ENCODE results near the gene FRMD5.
A peak's percentile ranks its signal among the peaks of the same experiment; 100 is the strongest.
"Not testable (repeated sequence)": the region's sequence is repeated elsewhere in the genome, so short reads cannot be mapped to it uniquely, and the experiment has no call there.

FRMD5 gene

DNA sequence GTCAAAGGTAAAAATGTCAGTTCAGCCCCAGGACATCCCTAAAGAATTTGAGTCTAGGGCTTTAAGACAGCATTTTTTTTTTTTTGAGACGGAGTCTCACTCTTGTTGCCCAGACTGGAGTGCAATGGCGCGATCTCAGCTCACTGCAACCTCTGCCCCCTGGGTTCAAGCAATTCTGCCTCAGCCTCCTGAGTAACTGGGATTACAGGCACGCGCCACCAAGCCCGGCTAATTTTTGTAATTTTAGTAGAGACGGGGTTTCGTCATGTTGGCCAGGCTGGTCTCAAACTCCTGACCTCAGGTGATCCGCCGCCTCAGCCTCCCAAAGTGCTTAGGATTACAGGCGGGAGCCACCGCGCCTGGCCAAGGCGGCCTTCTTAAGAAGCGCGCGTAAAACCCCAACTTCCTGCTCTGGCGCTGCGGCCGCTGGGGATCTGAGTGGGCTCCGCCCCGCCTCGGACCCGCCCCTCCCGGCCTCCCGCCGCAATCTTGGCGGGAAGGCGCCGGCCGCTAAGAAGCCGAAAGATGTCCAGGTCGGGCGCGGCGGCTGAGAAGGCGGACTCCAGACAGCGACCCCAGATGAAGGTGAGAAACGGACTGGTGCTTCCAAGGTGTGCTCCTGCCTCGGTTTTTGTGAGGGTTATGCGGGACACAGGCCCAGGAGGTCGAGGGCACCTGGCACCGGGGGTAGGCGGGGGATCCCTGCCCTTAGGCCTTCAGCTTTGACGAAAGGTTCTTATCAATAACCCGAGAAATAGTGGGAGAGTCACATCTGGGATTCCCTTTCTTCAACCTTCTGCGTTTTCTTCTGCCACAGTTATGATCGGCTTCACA, 368.3 kb downstream of the FRMD5 start, which contains the start of gene WDR76:
Gene WDR76 (plus strand): TSS at position 495 of the 834 bp plus-strand sequence. CDS start 31 bp downstream, at position 526.
- DNase-seq: peak; percentile 71 to 87

DNA sequence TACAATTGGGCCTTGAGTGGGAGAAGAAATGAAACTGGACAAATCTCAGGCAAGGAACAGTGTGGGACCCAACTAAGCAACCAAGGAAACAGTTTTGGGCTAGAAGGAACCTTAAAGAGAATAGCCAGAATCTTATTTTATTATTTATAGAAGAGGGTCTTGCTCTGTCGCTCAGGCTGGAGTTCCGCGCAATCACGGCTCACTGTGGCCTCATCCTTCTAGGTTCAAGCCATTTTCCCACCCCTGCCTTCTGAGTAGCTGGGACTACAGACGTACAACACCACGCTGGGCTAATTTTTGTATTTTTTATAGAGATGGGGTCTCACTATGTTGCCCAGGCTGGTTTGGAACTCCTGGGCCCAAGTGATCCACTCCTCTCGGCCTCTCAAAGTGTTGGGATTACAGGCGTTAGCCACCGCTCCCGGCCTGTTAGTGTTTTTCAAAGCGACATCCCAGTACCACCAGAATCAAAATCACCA, 369.0 kb downstream of the FRMD5 start:
- DNase-seq: no peak

DNA sequence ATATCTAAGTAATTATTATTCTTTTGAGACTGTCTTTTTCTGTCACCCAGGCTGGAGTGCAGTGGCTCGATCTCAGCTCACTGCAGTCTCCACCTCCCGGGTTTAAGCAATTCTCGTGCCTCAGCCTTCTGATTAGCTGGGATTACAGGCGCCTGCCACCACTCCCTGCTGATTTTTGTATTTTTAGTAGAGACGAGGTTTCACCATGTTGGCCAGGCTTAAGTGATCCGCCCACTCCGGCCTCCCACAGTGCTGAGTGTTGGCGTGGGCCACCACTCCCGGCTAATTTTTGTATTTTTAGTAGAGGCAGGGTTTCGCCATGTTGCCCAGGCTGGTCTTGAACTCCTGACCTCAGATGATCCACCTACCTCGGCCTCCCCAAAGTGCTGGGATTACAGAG, 369.8 kb downstream of the FRMD5 start:
- not testable (repeated sequence) for DNase-seq

- peak; percentile 96 to 97 for DNase-seq
Observed at GRCh38 chr15:43824302-43825246, 370.5 kb downstream of the FRMD5 start, which contains the start of gene MFAP1. TSS of gene MFAP1 (minus strand) at chr15:43824690. CDS start at chr15:43824569, 121 bp downstream.

DNA sequence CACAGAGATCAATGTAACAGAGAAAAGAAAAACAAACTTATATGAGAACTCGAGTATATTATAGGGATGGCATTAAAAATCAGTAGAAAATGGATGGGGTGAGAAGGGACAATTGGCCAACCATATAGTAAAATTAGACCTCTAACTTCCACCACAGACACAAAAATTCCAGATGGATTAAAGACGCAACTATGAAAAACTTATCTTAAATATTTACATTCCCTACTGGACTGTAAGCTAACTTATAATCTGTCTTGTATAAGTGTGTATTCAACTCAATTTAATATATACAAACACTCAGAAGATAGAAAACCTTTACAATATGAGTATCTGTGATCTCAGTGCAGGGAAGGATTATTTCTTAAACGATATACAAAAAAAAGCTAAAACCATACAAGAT, 373.6 kb downstream of the FRMD5 start:
- no peak for DNase-seq

Data from SHP77 (cell line).